Calu3 (cell line): Measurements from ENCODE around the gene DCC. TPM values are rescaled to one million over a fixed set of nuclear protein-coding genes. Genes with fewer than 3 reads are reported as not detected.

Experiments used
- BruUV-seq: library from RNA; stranded (reverse); fragments of 400-500 nt; replicated peaks from 2 replicates; lab custom pipeline; 2021; lab: Mats Ljungman, UMichigan
- CTCF ChIA-PET: fragments of 300-600 bp; sonication (Branson Sonifier 250); formaldehyde crosslinking; loops from one replicate; lab custom pipeline; 2022; ENCODE audit warnings: antibody characterized with exemption; lab: Charles Lee
- DNase-seq: peaks from one replicate; pipeline ENCODE4 v3.0.0; 2022
- H3K27ac Mint-ChIP-seq: one replicate; pipeline ENCODE4 v1.8.0; 2022; ENCODE audit warnings: mixed read lengths; ENCODE audit not compliant: unreplicated experiment
- H3K27me3 Mint-ChIP-seq: one replicate; pipeline ENCODE4 v1.8.0; 2022; ENCODE audit warnings: mixed read lengths; ENCODE audit not compliant: unreplicated experiment
- H3K36me3 Mint-ChIP-seq: one replicate; pipeline ENCODE4 v1.8.0; 2022; ENCODE audit warnings: mild to moderate bottlenecking, moderate library complexity, mixed read lengths; ENCODE audit not compliant: insufficient read depth, unreplicated experiment
- H3K4me1 Mint-ChIP-seq: one replicate; pipeline ENCODE4 v1.8.0; 2022; ENCODE audit warnings: mild to moderate bottlenecking, low read depth, mixed read lengths; ENCODE audit not compliant: unreplicated experiment
- H3K4me3 Mint-ChIP-seq: one replicate; pipeline ENCODE4 v1.8.0; 2022; ENCODE audit warnings: mild to moderate bottlenecking, low read depth, moderate library complexity, mixed read lengths; ENCODE audit not compliant: unreplicated experiment
- H3K9me3 Mint-ChIP-seq: one replicate; pipeline ENCODE4 v1.8.0; 2022; ENCODE audit warnings: low read depth, mixed read lengths; ENCODE audit not compliant: unreplicated experiment
- CTCF ChIP-seq: fragments of 200-600 bp; IDR thresholded peaks from one replicate; pipeline ENCODE4 v1.8.0; 2022; ENCODE audit warnings: antibody characterized with exemption; ENCODE audit not compliant: unreplicated experiment
- intact Hi-C: fragments of 100-400 bp; cut with micrococcal nuclease; formaldehyde crosslinking; loops from one replicate; pipeline ENCODE4 v1.10.0; 2022; ENCODE audit not compliant: unreplicated experiment
- total RNA-seq: library from RNA; stranded (reverse); gene quantifications from 2 replicates; pipeline ENCODE4 v1.2.3, GENCODE V29; 2022

DCC gene
- total RNA-seq, 1 experiment from 2014 or later: not detected

GRCh38 chr18:52345428-52345827, 5.4 kb downstream of the DCC start:
- Mint-ChIP-seq H3K27ac (no peak overlapping the region), H3K4me3 (no peak overlapping the region), H3K36me3 (no peaks in the 10 kb centered on the region), H3K9me3 (no peaks in the 10 kb centered on the region), H3K4me1 (no peaks in the 10 kb centered on the region), H3K27me3 (no peaks in the 10 kb centered on the region)
- no peak for DNase-seq
- TF ChIP-seq CTCF: no peak
- CTCF ChIA-PET: no interaction called here
- no TSS peak for BruUV-seq
- intact Hi-C loops: no loop called here

- H3K27ac Mint-ChIP-seq: no peak overlapping the region
- H3K36me3 Mint-ChIP-seq: no peaks in the 10 kb centered on the region
- no peak overlapping the region for H3K4me3 Mint-ChIP-seq
- BruUV-seq: no TSS peak
- H3K4me1 Mint-ChIP-seq: no peaks in the 10 kb centered on the region
- H3K27me3 Mint-ChIP-seq: peaks cover 5% of the 10 kb centered on the region
- CTCF ChIA-PET: no interaction called here
- intact Hi-C loops: no loop called here
- peak; percentile 37 for DNase-seq
- no peaks in the 10 kb centered on the region for H3K9me3 Mint-ChIP-seq
- TF ChIP-seq CTCF: peak; percentile 48
Observed at GRCh38 chr18:52348209-52348608, 8.2 kb downstream of the DCC start.

GRCh38 chr18:52349498-52349897, 9.5 kb downstream of the DCC start:
- no peaks in the 10 kb centered on the region for H3K9me3 Mint-ChIP-seq
- H3K36me3 Mint-ChIP-seq: no peaks in the 10 kb centered on the region
- no TSS peak for BruUV-seq
- no peaks in the 10 kb centered on the region for H3K4me1 Mint-ChIP-seq
- CTCF ChIA-PET: no interaction called here
- intact Hi-C loops: no loop called here
- no peak overlapping the region for H3K4me3 Mint-ChIP-seq
- no peak for TF ChIP-seq CTCF
- H3K27ac Mint-ChIP-seq: no peak overlapping the region
- DNase-seq: no peak
- H3K27me3 Mint-ChIP-seq: peaks cover 18% of the 10 kb centered on the region

GRCh38 chr18:52352920-52353319, 12.9 kb downstream of the DCC start:
- CTCF ChIA-PET: no interaction called here
- no peaks in the 10 kb centered on the region for H3K9me3 Mint-ChIP-seq
- intact Hi-C loops: no loop called here
- H3K4me1 Mint-ChIP-seq: no peaks in the 10 kb centered on the region
- no peak overlapping the region for H3K27ac Mint-ChIP-seq
- DNase-seq: no peak
- BruUV-seq: no TSS peak
- H3K27me3 Mint-ChIP-seq: peaks cover 21% of the 10 kb centered on the region
- H3K36me3 Mint-ChIP-seq: no peaks in the 10 kb centered on the region
- TF ChIP-seq CTCF: no peak
- H3K4me3 Mint-ChIP-seq: no peak overlapping the region

GRCh38 chr18:52353589-52353988, 13.6 kb downstream of the DCC start:
- intact Hi-C loops: no loop called here
- H3K4me1 Mint-ChIP-seq: no peaks in the 10 kb centered on the region
- no TSS peak for BruUV-seq
- CTCF ChIA-PET: no interaction called here
- no peaks in the 10 kb centered on the region for H3K36me3 Mint-ChIP-seq
- H3K27ac Mint-ChIP-seq: no peak overlapping the region
- DNase-seq: no peak
- no peaks in the 10 kb centered on the region for H3K9me3 Mint-ChIP-seq
- no peak for TF ChIP-seq CTCF
- no peak overlapping the region for H3K4me3 Mint-ChIP-seq
- peaks cover 21% of the 10 kb centered on the region for H3K27me3 Mint-ChIP-seq
